Fibroblast of mammary gland (primary cell): ENCODE data around the gene RGS14.

Source experiments
- DNase-seq: peaks from one replicate; pipeline ENCODE4 v3.0.0-alpha.2; 2010; ENCODE audit warnings: low read depth
- H3K4me3 ChIP-seq: 2 replicates; pipeline ENCODE4 v1.5.1; 2011; ENCODE audit warnings: low read depth, mild to moderate bottlenecking, low read length, moderate library complexity; ENCODE audit not compliant: control insufficient read depth
- CTCF ChIP-seq: conservative IDR thresholded peaks from 2 replicates; pipeline ENCODE4 v1.5.1; 2011; ENCODE audit warnings: low read depth, low read length, inconsistent platforms; ENCODE audit not compliant: control insufficient read depth, insufficient read depth

The RGS14 gene

DNA sequence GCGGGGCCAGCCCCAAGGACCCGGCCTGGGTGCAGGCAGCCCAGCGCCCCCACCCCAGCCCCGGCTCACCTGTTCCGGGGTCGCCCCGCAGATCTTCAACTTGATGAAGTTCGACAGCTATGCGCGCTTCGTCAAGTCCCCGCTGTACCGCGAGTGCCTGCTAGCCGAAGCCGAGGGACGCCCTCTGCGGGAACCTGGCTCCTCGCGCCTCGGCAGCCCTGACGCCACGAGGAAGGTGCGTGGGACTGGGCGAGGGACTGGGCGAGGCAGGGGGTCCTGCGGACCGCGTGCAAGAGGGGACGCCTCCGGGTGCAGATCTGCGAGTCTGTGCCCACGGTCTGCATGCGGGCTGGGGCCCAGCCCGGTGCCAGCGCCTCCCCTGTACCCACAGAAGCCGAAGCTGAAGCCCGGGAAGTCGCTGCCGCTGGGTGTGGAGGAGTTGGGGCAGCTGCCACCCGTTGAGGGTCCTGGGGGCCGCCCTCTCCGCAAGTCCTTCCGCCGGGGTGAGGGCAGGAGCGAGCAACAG, 9.7 kb downstream of the RGS14 start:
- DNase-seq, result no peak
- H3K4me3 ChIP-seq, result peak overlapping the region; percentile 42
- no peak for TF ChIP-seq CTCF

- no peak overlapping the region for H3K4me3 ChIP-seq
- TF ChIP-seq CTCF, result no peak
- DNase-seq, result no peak
Measured at GRCh38 chr5:177367981-177368868, 10.5 kb downstream of the RGS14 start.

DNA sequence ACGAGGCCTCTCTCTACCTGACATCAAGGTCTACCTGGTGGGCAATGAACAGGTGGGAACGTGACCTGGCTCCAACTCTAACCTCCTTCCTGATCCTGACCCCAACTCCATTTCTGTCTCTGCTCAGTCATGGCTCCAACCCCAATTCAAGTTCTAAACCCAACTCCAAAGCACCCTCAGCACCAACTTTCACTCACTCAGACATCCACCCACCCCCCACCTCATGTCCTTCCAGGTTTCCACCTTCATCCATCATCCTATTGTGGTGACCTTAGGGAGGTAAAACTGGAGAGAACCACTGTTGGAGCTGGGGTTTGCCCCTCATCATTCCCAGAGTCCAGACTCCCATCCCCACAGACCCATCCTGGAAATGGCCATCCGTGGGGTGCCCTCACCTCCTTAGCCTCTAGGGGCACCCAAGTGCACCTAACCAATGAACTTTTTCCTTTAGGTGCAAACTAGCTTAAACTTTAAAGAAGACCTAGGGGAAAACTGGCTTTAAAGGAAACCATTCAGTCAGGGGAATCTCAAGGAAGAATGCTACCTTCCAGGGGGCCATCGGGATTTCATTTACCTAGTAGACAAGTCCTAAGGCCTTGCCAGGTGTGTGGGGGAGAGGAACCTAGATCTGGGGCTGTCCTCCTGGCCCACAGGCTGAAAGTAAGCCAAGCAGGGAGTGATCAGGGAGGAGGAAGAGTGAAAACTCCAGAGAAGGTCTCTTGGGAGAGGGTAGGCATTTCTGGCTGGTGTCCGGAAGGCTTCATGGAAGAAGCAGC, 11.3 kb downstream of the RGS14 start:
- H3K4me3 ChIP-seq, result no peak overlapping the region
- DNase-seq, result peak; percentile 30
- peak; percentile 76 for TF ChIP-seq CTCF

DNA sequence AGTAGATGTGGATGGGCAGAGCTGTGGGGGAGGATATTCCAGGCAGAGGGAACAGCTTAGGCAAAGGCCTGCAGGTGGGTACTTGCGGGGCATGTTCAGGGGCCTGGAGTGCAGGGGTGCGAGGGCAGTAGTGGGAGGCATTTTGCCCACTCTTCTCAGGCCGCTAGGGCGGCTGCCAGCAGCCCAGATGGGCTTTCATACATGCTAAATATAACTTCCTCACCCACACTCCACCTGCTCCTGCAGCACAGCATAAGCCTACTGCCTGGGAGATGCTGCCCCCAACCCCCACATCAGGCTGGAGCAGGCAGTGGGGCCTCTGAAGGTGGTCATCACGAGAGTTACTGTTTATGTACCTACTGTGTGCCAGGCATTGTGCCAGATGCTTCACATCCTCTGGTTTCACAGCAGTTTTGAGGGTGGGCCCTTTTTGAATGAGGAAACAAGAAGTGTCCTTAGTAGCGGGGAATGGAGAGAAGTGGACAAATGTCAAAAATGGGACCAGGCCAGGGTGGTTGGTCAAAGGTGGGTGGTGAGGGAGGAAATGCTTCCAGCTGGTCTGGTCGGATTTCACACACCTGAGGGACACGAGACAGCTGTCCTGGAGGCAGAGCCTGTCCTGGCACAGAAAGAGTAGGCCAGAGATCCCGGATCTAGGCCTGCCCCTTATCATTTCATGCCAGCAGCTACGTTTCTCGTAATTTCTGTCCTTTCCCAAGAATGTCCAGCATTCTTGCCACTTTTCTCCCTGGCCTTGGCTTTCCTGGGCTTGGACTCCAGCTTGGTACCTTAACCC, 12.1 kb downstream of the RGS14 start:
- no peak for DNase-seq
- H3K4me3 ChIP-seq, result no peak overlapping the region
- no peak for TF ChIP-seq CTCF

DNA sequence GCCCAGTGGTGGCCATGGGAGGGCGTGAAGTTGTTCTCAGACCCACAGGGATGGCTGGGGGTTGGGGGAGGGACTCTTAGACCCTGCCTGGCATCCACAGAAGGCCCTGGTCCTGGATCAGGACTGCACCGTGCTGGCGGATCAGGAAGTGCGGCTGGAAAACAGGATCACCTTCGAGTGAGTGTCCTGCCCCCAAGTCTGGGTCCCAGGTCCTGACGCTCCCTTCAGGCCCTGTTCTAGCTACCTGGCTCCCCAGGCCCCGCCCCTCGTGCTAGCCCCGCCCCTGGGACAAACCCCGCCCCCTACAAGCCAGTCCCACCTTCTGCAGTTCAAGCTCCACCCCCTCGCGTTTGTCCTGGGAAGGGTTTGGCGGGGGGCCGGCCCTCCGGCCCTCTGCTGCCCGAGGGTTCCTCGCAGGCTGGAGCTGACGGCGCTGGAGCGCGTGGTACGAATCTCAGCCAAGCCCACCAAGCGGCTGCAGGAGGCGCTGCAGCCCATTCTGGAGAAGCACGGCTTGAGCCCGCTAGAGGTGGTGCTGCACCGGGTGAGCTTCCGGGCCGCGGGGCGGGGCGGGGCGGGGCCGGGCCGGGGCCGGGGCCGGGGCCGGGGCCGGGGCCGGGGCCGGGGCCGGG, 12.9 kb downstream of the RGS14 start:
- no peak overlapping the region for H3K4me3 ChIP-seq
- peak; percentile 46 for TF ChIP-seq CTCF
- DNase-seq, result peak; percentile 79
